Heart right ventricle (tissue), 16 donors: ENCODE results near the gene SPARC. TPM values are rescaled to one million over a fixed set of nuclear protein-coding genes. Genes with fewer than 3 reads are reported as not detected.
A peak's percentile ranks its signal among the peaks of the same experiment; 100 is the strongest.

ENCODE experiments used
- ATAC-seq, 8 donors: fragments of 200-7000 bp; cut with Tn5 transposase; one replicate each; pipeline ENCODE4 v1.9.1; 2020; ENCODE audit warnings: mild to moderate bottlenecking in 8 of 8, moderate library complexity in 8 of 8, moderate number of reproducible peaks in 1 of 8
- DNase-seq, 2 donors: peaks; one replicate each; pipeline ENCODE4 v3.0.0-alpha.2; 2020
- H3K27ac ChIP-seq, 10 donors: fragments of 200-600 bp; sonication (generic) in 2 of 10; one replicate each; pipeline versions ENCODE4 v1.5.0 to v1.8.0; 2020 to 2022; ENCODE audit warnings: mild to moderate bottlenecking in 3 of 10
- H3K27me3 ChIP-seq, 7 donors: fragments of 200-600 bp; one replicate each; pipeline ENCODE4 v1.8.0; 2021 to 2022; ENCODE audit warnings: mild to moderate bottlenecking in 2 of 7
- H3K36me3 ChIP-seq, 9 donors: fragments of 200-600 bp; sonication (generic) in 1 of 9; one replicate each; pipeline versions ENCODE4 v1.5.0 to v1.8.0; 2020 to 2022; ENCODE audit warnings: mild to moderate bottlenecking in 2 of 9
- H3K4me1 ChIP-seq, 9 donors: fragments of 200-600 bp; sonication (generic) in 1 of 9; one replicate each; pipeline versions ENCODE4 v1.5.0 to v1.8.0; 2020 to 2022; ENCODE audit warnings: mild to moderate bottlenecking in 4 of 9
- H3K4me3 ChIP-seq, 10 donors: fragments of 200-600 bp; sonication (generic) in 2 of 10; one replicate each; pipeline versions ENCODE4 v1.5.0 to v1.8.0; 2020 to 2022; ENCODE audit warnings: mild to moderate bottlenecking in 7 of 10, moderate library complexity in 2 of 10
- H3K9me3 ChIP-seq, 11 donors: fragments of 200-600 bp in 10 of 11; sonication (generic) in 2 of 11; one replicate each; pipeline versions ENCODE4 v1.5.0 to v1.8.0; 2013 to 2022; ENCODE audit warnings: mild to moderate bottlenecking in 2 of 11, control low read depth in 1 of 11, moderate library complexity in 1 of 11
- CTCF ChIP-seq, 9 donors: fragments of 200-600 bp; sonication (generic) in 2 of 9; IDR thresholded peaks; one replicate each; pipeline versions ENCODE4 v1.5.0 to v1.8.0; 2021 to 2022; ENCODE audit warnings: antibody characterized with exemption in 9 of 9, mild to moderate bottlenecking in 5 of 9, moderate library complexity in 1 of 9
- WGBS, 2 donors: extraction: QIAGEN DNeasy Blood & Tissue Kit; methylation state at CpG; one replicate each; pipeline ENCODE4 v1.1.7; 2013; ENCODE audit warnings: inconsistent platforms in 1 of 2; 5-methylcytosine and 5-hydroxymethylcytosine counted together
- intact Hi-C, 10 donors: fragments of 100-400 bp; cut with DNase I; formaldehyde crosslinking; loops; one replicate each; pipeline versions ENCODE4 v1.11.1 to v1.14.2; 2022
- polyA plus RNA-seq, 2 donors: library from polyadenylated mRNA; stranded (reverse); fragments of 200-250 nt; gene quantifications; one replicate each; pipeline ENCODE4 v1.2.3, GENCODE V29; 2013
- total RNA-seq, 10 donors: library from RNA; stranded (reverse); fragmentation: NEBNext Ultra II Directional in 3 of 10; extraction: Animal tissue kit (Norgen Biotek cat#: 25700) in 3 of 10; gene quantifications; one replicate each; pipeline versions ENCODE4 v1.2.1 to v1.2.4, GENCODE V29; 2021 to 2023
- donor health status: Arrhythmogenic right ventricular cardiomyopathy.
- donor health status: ischemic (EF 13 %, LVEDD 7.1; RV severe dilation, severe dysfunction).
- donor health status: healthy with polysubstance abuse.
- donor health status: DM: no; HTN: yes; CAD: no.
- donor health status: DM: no; HTN: no; CAD: no.
- donor health status: ischemic (EF 25% LVEDD 6.9; RV normal size, moderate dysfunction).
- donor health status: ischemic (EF 25% LVEDD 5.7; RV mildly dilated, moderate dysfunction).
- donor health status: healthy.
- donor health status: DM: yes; HTN: yes; CAD: no.
- donor health status: Ischemic cardiomyopathy.
- donor health status: ischemic (EF 35%, LVEDD 5.7; RV mildly dilated, moderate dysfunction).
- donor health status: nonischemic (EF 11% LVEDD 7.7; RV severe dilation, severe dysfunction).
- donor health status: DM: yes; HTN: yes; CAD: no.
- donor health status: PGD.
- donor health status: ischemic (EF 29% LVEDD 5.4; RV normal size, mild dysfunction).
- donor health status: nonischemic (EF 23%, LVEDD 6.1; RV moderate dilation, normal function).

SPARC gene
- total and polyA plus RNA-seq, 12 donors: 144 to 1,135 (median 456) TPM

- TF ChIP-seq CTCF (IDR thresholded peaks at IDR 0.05): no peak
- Histone ChIP-seq H3K4me1 (peaks cover 0 to 51% (median 6%) of the 10 kb centered on the region in 9 donors), H3K36me3 (no peaks in the 10 kb centered on the region), H3K27ac (peak overlapping the region in 7 of 10 donors; percentile 5 to 79 (median 59)), H3K27me3 (no peaks in the 10 kb centered on the region), H3K9me3 (no peaks in the 10 kb centered on the region), H3K4me3 (no peak overlapping the region)
- no peak for DNase-seq
- 54 to 64% methylated on average over 3 of the region's 3 CpGs for WGBS, 2 donors
- ATAC-seq: peak in 7 of 8 donors; percentile 54 to 89 (median 81)
- intact Hi-C loops: loop anchor here in 3 of 10 donors (1.0 to 2.0 kb wide), 2 partner anchors 59 to 60 kb away; no protein-coding TSS in a partner anchor
These were observed 31.9 kb upstream of the SPARC start for GRCh38 chr5:151718646-151719045.

GRCh38 chr5:151718153-151718552, 31.4 kb upstream of the SPARC start:
- Histone ChIP-seq H3K36me3 (no peaks in the 10 kb centered on the region), H3K27me3 (no peaks in the 10 kb centered on the region), H3K9me3 (no peaks in the 10 kb centered on the region), H3K4me1 (peaks cover 0 to 51% (median 6%) of the 10 kb centered on the region in 9 donors), H3K4me3 (no peak overlapping the region), H3K27ac (peak overlapping the region in 8 of 10 donors; percentile 5 to 79 (median 54))
- TF ChIP-seq CTCF (IDR thresholded peaks at IDR 0.05): no peak
- ATAC-seq (peak in 3 of 8 donors; percentile 23 to 39 (median 37)), DNase-seq (no peak)
- intact Hi-C loops: loop anchor here in 1 of 10 donors (2.0 kb wide), 1 partner anchor 59 kb away; no protein-coding TSS in a partner anchor
- 76% methylated on average over 2 of the region's 2 CpGs for WGBS, 2 donors

GRCh38 chr5:151717416-151717815, 30.7 kb upstream of the SPARC start:
- no peak for ATAC-seq
- intact Hi-C loops: no loop called here
- WGBS, 2 donors: 67 to 79% methylated on average over 3 of the region's 3 CpGs

GRCh38 chr5:151709109-151709735, 22.5 kb upstream of the SPARC start:
- H3K27ac ChIP-seq: no peak overlapping the region
- no peak for DNase-seq
- no peak for ATAC-seq
- H3K36me3 ChIP-seq: no peaks in the 10 kb centered on the region
- no peaks in the 10 kb centered on the region for H3K27me3 ChIP-seq
- no peak overlapping the region for H3K4me3 ChIP-seq
- TF ChIP-seq CTCF (IDR thresholded peaks at IDR 0.05): no peak
- WGBS, 2 donors: 90 to 92% methylated on average over 13 of the region's 13 CpGs
- no peaks in the 10 kb centered on the region for H3K9me3 ChIP-seq
- intact Hi-C loops: no loop called here
- H3K4me1 ChIP-seq: peaks cover 0 to 12% (median 7%) of the 10 kb centered on the region in 9 donors

More at GRCh38 chr5:151717416-151717815, 30.7 kb upstream of the SPARC start:
- TF ChIP-seq CTCF (IDR thresholded peaks at IDR 0.05): no peak
- Histone ChIP-seq H3K36me3 (no peaks in the 10 kb centered on the region), H3K27ac (peak overlapping the region in 6 of 10 donors; percentile 17 to 79 (median 57)), H3K9me3 (no peaks in the 10 kb centered on the region), H3K4me1 (peaks cover 0 to 45% (median 6%) of the 10 kb centered on the region in 9 donors), H3K27me3 (no peaks in the 10 kb centered on the region), H3K4me3 (no peak overlapping the region)
- no peak for DNase-seq
